ENCODE results near the gene SRSF6. TPM values are rescaled to one million over a fixed set of nuclear protein-coding genes. Genes with fewer than 3 reads are reported as not detected.

SRSF6 gene
- total and polyA plus RNA-seq, 2 of the 4 experiments (the other 2 are of a cell fraction) = 72.4 to 134 TPM

DNA sequence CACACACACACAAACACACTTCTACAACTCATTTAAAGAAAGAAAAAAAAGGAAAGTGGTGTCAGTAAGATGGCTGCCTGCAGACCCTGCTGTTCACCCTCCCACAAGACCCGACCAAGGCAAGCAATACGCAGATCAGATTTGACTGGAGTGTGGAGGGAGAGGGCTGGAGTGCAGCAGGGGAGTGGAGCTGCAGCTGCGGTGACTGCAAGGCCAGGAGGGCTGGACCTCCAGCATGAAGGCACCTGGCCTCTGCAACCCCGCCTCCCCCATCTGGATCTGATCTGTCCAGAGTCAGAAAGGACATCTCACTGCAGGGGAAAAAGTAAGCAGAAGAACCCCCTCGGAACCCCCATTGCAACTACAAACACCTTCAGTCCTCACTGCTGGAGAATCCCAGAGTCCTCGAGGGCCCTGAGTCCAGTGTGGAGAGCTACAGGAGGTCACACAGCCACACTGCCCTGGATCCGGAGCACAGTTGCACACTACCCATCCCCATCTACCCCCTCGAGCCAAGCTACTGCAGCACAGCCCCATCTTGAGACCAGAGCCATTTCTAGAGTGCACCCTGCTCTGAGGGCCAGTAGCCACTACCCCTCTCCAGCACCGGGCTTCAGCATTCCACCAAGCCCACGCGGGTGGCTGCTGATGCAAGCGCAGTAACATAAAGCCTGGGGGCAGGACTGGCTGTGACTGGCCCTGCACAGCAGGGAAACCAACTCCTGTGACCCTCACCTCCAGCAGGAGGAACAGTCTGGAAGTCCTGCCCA lies 41.9 kb upstream of the SRSF6 start:
- no peak overlapping the region for H3K18ac ChIP-seq (ENCODE audit: low read depth, low read length)
- intact Hi-C loops (cut with micrococcal nuclease) = no loop called here
- TF ChIP-seq BHLHE40 (IDR thresholded peaks at IDR 0.05; ENCODE audit: low read depth, low read length) (no peak), CEBPB (IDR thresholded peaks at IDR 0.05; ENCODE audit: low read depth, low read length) (no peak), SMC3 (IDR thresholded peaks at IDR 0.05; ENCODE audit: low read depth, low read length) (no peak), MXI1 (IDR thresholded peaks at IDR 0.05; ENCODE audit: borderline replicate concordance, low read depth, low read length) (no peak), POLR2A (IDR thresholded peaks at IDR 0.05; ENCODE audit: low read depth, low read length) (no peak), RCOR1 (IDR thresholded peaks at IDR 0.05; ENCODE audit: insufficient replicate concordance, low read length) (no peak), RFX5 (IDR thresholded peaks at IDR 0.05; ENCODE audit: low read depth, low read length) (no peak), RAD21 (IDR thresholded peaks at IDR 0.05; ENCODE audit: low read length) (no peak), FOS (IDR thresholded peaks at IDR 0.05; ENCODE audit: low read depth, low read length) (no peak), MAFK (IDR thresholded peaks at IDR 0.05; ENCODE audit: low read depth, low read length) (no peak)
- TF ChIP-seq, protein P1, sequence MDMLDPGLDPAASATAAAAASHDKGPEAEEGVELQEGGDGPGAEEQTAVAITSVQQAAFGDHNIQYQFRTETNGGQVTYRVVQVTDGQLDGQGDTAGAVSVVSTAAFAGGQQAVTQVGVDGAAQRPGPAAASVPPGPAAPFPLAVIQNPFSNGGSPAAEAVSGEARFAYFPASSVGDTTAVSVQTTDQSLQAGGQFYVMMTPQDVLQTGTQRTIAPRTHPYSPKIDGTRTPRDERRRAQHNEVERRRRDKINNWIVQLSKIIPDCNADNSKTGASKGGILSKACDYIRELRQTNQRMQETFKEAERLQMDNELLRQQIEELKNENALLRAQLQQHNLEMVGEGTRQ (IDR thresholded peaks at IDR 0.05; ENCODE audit: low read depth, low read length) = no peak
- TF ChIP-seq, protein P2, sequence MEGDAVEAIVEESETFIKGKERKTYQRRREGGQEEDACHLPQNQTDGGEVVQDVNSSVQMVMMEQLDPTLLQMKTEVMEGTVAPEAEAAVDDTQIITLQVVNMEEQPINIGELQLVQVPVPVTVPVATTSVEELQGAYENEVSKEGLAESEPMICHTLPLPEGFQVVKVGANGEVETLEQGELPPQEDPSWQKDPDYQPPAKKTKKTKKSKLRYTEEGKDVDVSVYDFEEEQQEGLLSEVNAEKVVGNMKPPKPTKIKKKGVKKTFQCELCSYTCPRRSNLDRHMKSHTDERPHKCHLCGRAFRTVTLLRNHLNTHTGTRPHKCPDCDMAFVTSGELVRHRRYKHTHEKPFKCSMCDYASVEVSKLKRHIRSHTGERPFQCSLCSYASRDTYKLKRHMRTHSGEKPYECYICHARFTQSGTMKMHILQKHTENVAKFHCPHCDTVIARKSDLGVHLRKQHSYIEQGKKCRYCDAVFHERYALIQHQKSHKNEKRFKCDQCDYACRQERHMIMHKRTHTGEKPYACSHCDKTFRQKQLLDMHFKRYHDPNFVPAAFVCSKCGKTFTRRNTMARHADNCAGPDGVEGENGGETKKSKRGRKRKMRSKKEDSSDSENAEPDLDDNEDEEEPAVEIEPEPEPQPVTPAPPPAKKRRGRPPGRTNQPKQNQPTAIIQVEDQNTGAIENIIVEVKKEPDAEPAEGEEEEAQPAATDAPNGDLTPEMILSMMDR (conservative IDR thresholded peaks at IDR 0.05; ENCODE audit: low read depth, low read length) = no peak
- TF ChIP-seq, protein P3, sequence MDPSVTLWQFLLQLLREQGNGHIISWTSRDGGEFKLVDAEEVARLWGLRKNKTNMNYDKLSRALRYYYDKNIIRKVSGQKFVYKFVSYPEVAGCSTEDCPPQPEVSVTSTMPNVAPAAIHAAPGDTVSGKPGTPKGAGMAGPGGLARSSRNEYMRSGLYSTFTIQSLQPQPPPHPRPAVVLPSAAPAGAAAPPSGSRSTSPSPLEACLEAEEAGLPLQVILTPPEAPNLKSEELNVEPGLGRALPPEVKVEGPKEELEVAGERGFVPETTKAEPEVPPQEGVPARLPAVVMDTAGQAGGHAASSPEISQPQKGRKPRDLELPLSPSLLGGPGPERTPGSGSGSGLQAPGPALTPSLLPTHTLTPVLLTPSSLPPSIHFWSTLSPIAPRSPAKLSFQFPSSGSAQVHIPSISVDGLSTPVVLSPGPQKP (IDR thresholded peaks at IDR 0.05; ENCODE audit: borderline replicate concordance, low read depth, low read length) = no peak
- H3K4me3 ChIP-seq (ENCODE audit: insufficient read depth, low read depth, low read length) = no peak overlapping the region
- ChIA-PET CTCF (no interaction called here), POLR2A (ENCODE audit: unreplicated experiment) (no interaction called here)
- dilution Hi-C loops (cut with HindIII; ENCODE audit: low sequenced_read_pairs, unreplicated experiment) = no loop called here
- no peak overlapping the region for H3K56ac ChIP-seq (ENCODE audit: extremely low read depth, insufficient read depth, low read length)
- H3K4me2 ChIP-seq (ENCODE audit: low read depth, low read length) = no peak overlapping the region
- in situ Hi-C loops (cut with MboI; ENCODE audit: low sequenced_read_pairs) = no loop called here
- H2AFZ ChIP-seq (replicated peaks; ENCODE audit: low read length, poor library complexity) = no peak overlapping the region
- H3K23ac ChIP-seq (ENCODE audit: low read depth, low read length) = no peak overlapping the region
- no peak overlapping the region for H4K91ac ChIP-seq (ENCODE audit: insufficient read depth, low read depth, low read length)
- no peak overlapping the region for H3K27ac ChIP-seq (ENCODE audit: insufficient read depth, low read length)
- H2BK5ac ChIP-seq (ENCODE audit: low read depth, low read length, poor library complexity, severe bottlenecking) = no peak overlapping the region
- H2AK9ac ChIP-seq (replicated peaks; ENCODE audit: low read depth, low read length, poor library complexity) = no peak overlapping the region
- ATAC-seq (ENCODE audit: low read depth) = no peak
- no peaks in the 10 kb centered on the region for H3K27me3 ChIP-seq (ENCODE audit: control insufficient read depth, insufficient read depth, low read length)
- no peak overlapping the region for H3K14ac ChIP-seq (replicated peaks; ENCODE audit: low read depth, low read length)
- H2AK5ac ChIP-seq (ENCODE audit: low read depth, low read length) = no peak overlapping the region
- H4K5ac ChIP-seq (ENCODE audit: low read depth, low read length) = no peak overlapping the region
- WGBS, 2 experiments (ENCODE audit: extremely low coverage in 2 of 2, insufficient read length in 1 of 2) = 42% methylated on average over 3 of the region's 12 CpGs; no CpG with 5 or more reads in 1 of the 2 experiments
- BruUV-seq (replicated peaks) = no TSS peak
- DNase-seq = no peak
- H2BK120ac ChIP-seq (ENCODE audit: low read depth, low read length) = no peak overlapping the region
- H4K20me1 ChIP-seq (ENCODE audit: insufficient read depth, low read length) = no peaks in the 10 kb centered on the region
- H3K79me1 ChIP-seq (ENCODE audit: low read depth in 1 of 2, low read length in 2 of 2) = no peaks in the 10 kb centered on the region
- H2BK15ac ChIP-seq (ENCODE audit: low read depth, low read length) = no peak overlapping the region
- no peak overlapping the region for H4K8ac ChIP-seq (ENCODE audit: low read depth in 2 of 2, low read length in 2 of 2)
- no peak overlapping the region for H3K4ac ChIP-seq (ENCODE audit: low read depth, low read length)
- no peaks in the 10 kb centered on the region for H3K36me3 ChIP-seq (ENCODE audit: control insufficient read depth, insufficient read depth, low read length)
- no peaks in the 10 kb centered on the region for H3K9me1 ChIP-seq (ENCODE audit: insufficient read depth, low read length)
- H3K9ac ChIP-seq (ENCODE audit: low read depth, low read length) = no peak overlapping the region
- H3K9me3 ChIP-seq (ENCODE audit: control insufficient read depth, insufficient read depth, low read length) = no peaks in the 10 kb centered on the region; the same call in none of the 2 replicates
- no peak overlapping the region for H2BK20ac ChIP-seq (ENCODE audit: low read depth, low read length)
- H3K4me1 ChIP-seq (ENCODE audit: control insufficient read depth, insufficient read depth, low read length) = no peaks in the 10 kb centered on the region
